Fibroblast of lung (primary cell): Measurements from ENCODE around the gene PLCL1. TPM values are rescaled to one million over a fixed set of nuclear protein-coding genes. Genes with fewer than 3 reads are reported as not detected.

Experiments used
- DNase-seq, 2 donors: peaks; one replicate each; pipeline versions ENCODE4 v3.0.0 to v3.0.0-alpha.2; 2010; ENCODE audit warnings: low read depth in 2 of 2
- H2AFZ ChIP-seq: 2 replicates; pipeline ENCODE4 v1.5.1; 2012; ENCODE audit warnings: low read length, control low read depth, inconsistent platforms
- H3K27ac ChIP-seq: 2 replicates; pipeline ENCODE4 v1.5.1; 2011; ENCODE audit warnings: low read length, control low read depth; ENCODE audit not compliant: insufficient read depth
- H3K27me3 ChIP-seq: 2 replicates; pipeline ENCODE4 v1.5.1; 2011; ENCODE audit warnings: mild to moderate bottlenecking, low read length; ENCODE audit not compliant: control insufficient read depth, insufficient read depth
- H3K36me3 ChIP-seq: 2 replicates; pipeline ENCODE4 v1.5.1; 2011; ENCODE audit warnings: low read length; ENCODE audit not compliant: control insufficient read depth, insufficient read depth
- H3K4me1 ChIP-seq: 2 replicates; pipeline ENCODE4 v1.5.1; 2011; ENCODE audit warnings: low read length; ENCODE audit not compliant: control insufficient read depth, insufficient read depth; ENCODE audit errors: extremely low read depth
- H3K4me2 ChIP-seq: 2 replicates; pipeline ENCODE4 v1.5.1; 2011; ENCODE audit warnings: low read length, control low read depth; ENCODE audit not compliant: insufficient read depth; ENCODE audit errors: extremely low read depth
- H3K4me3 ChIP-seq, 4 experiments: fragments of 200-600 bp in 1 of 4; sonication (generic) in 1 of 4; replicated peaks in 1 of 4; 2 replicates each; pipeline ENCODE4 v1.5.1; 2011 to 2016; ENCODE audit warnings: low read length in 4 of 4, low read depth in 3 of 4, mild to moderate bottlenecking in 3 of 4, control low read depth in 2 of 4, inconsistent platforms in 1 of 4, mixed read lengths in 1 of 4; ENCODE audit not compliant: insufficient read depth in 1 of 4; ENCODE audit errors: control extremely low read depth in 1 of 4
- H3K79me2 ChIP-seq: 2 replicates; pipeline ENCODE4 v1.5.1; 2012; ENCODE audit warnings: mild to moderate bottlenecking, low read length, inconsistent platforms; ENCODE audit not compliant: control insufficient read depth, insufficient read depth
- H3K9ac ChIP-seq: 2 replicates; pipeline ENCODE4 v1.5.1; 2011; ENCODE audit warnings: mild to moderate bottlenecking, low read length, control low read depth; ENCODE audit not compliant: insufficient read depth
- H3K9me3 ChIP-seq: 2 replicates; pipeline ENCODE4 v1.5.1; 2012; ENCODE audit warnings: low read depth, low read length; ENCODE audit not compliant: control insufficient read depth, insufficient read depth
- H4K20me1 ChIP-seq: 2 replicates; pipeline ENCODE4 v1.5.1; 2011; ENCODE audit warnings: low read length; ENCODE audit not compliant: control insufficient read depth, insufficient read depth; ENCODE audit errors: extremely low read depth
- EZH2 ChIP-seq: IDR thresholded peaks from 2 replicates; pipeline ENCODE4 v1.5.1; 2012; ENCODE audit warnings: low read length, control low read depth, mild to moderate bottlenecking; ENCODE audit errors: missing control alignments
- polyA plus RNA-seq, 2 donors: library from polyadenylated mRNA; depleted of rRNA in 1 of 2; stranded (reverse) in 1 of 2; unstranded in 1 of 2; fragments of >200 nt; gene quantifications; 2 replicates each; pipeline ENCODE4 v1.2.1, GENCODE V29; 2011 to 2012; ENCODE audit warnings: missing spikeins in 1 of 2
- total RNA-seq: library from RNA; depleted of rRNA; stranded (reverse); fragments of >200 nt; gene quantifications from 2 replicates; pipeline ENCODE4 v1.2.1, GENCODE V29; 2014
- TF ChIP-seq, protein P1 (sequence below), 2 donors: IDR thresholded peaks in 1 of 2; conservative IDR thresholded peaks in 1 of 2; 1 replicate in 1 of 2; 2 replicates in 1 of 2; pipeline ENCODE4 v1.5.1; 2011 to 2012; ENCODE audit warnings: low read length in 2 of 2, control low read depth in 1 of 2, inconsistent platforms in 1 of 2, low read depth in 1 of 2, mild to moderate bottlenecking in 1 of 2

The PLCL1 gene
- total and polyA plus RNA-seq, 2 donors (not counting 1 experiment from before 2014, with no cell fraction given): 0.48 to 0.83 TPM

DNA sequence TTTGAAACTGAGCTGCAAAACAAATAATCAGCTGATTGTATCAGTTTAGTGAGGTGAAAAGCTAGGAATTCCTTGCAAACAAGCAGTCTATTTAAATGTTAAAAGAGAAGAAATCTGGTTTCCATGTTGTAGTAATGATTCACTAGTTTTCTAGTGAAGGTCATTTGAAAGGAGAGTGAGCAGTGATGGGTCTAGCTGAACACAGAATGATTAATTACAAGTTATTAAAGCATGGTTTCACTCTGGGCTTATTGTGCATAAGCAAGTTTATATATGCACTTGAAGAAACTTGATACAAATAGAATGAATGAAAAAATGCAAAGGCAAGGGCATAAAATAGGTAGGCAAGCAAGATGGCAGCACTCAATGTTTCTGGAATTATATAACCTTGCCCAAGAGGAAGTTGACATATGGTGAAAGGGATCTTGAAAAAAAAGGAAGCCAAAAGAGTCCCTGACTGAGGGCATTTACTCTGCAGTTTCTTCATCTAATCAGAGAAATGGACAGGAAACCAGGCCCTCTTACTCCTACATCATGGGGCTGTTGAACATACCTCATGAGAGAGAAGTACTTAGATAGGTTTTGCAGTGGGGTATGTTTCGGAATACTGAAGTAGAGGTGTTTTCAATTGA lies 53.2 kb downstream of the PLCL1 start:
- Histone ChIP-seq H3K36me3 (no peaks in the 10 kb centered on the region), H3K4me2 (no peak overlapping the region), H2AFZ (no peak overlapping the region), H3K4me1 (no peaks in the 10 kb centered on the region), H3K27ac (no peak overlapping the region), H3K79me2 (no peaks in the 10 kb centered on the region), H3K9me3 (no peaks in the 10 kb centered on the region), H3K9ac (no peak overlapping the region), H4K20me1 (no peaks in the 10 kb centered on the region), H3K27me3 (no peaks in the 10 kb centered on the region), H3K4me3 (no peak overlapping the region)
- no peak for TF ChIP-seq EZH2
- TF ChIP-seq, protein P1, sequence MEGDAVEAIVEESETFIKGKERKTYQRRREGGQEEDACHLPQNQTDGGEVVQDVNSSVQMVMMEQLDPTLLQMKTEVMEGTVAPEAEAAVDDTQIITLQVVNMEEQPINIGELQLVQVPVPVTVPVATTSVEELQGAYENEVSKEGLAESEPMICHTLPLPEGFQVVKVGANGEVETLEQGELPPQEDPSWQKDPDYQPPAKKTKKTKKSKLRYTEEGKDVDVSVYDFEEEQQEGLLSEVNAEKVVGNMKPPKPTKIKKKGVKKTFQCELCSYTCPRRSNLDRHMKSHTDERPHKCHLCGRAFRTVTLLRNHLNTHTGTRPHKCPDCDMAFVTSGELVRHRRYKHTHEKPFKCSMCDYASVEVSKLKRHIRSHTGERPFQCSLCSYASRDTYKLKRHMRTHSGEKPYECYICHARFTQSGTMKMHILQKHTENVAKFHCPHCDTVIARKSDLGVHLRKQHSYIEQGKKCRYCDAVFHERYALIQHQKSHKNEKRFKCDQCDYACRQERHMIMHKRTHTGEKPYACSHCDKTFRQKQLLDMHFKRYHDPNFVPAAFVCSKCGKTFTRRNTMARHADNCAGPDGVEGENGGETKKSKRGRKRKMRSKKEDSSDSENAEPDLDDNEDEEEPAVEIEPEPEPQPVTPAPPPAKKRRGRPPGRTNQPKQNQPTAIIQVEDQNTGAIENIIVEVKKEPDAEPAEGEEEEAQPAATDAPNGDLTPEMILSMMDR (conservative IDR thresholded peaks at IDR 0.05 in 1 of 2, IDR thresholded peaks at IDR 0.05 in 1 of 2; ENCODE audit: low read depth in 1 of 2, low read length in 2 of 2): no peak
- peak in 1 of 2 donors; percentile 16 for DNase-seq

DNA sequence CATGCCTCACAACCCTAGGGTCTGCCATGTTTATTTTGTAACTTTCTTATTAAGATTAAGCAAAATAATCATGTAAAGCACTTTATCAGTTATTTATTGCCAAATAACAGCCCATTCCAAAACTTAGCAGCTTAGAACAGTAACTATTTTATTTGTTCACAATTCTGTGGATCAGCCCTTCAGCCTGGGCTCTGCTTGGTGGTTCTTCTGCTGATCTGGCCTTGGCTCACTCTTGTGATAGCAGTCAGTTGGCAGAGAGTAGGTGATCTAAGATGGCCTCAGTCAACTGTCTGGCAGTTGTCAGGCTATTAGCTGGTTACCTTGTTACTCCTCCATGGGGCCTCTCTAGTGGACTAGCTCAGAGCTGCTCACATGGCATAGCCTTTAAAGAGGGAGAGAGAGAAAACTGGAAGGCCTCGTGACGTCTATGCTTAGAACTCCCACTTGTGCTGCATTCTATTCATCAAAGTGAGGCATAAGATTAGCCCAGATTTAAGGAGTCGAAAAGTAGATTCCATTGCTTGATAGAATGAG lies 54.3 kb downstream of the PLCL1 start:
- Histone ChIP-seq H3K4me2 (no peak overlapping the region), H4K20me1 (no peaks in the 10 kb centered on the region), H3K36me3 (no peaks in the 10 kb centered on the region), H2AFZ (no peak overlapping the region), H3K9me3 (no peaks in the 10 kb centered on the region), H3K27ac (no peak overlapping the region), H3K79me2 (no peaks in the 10 kb centered on the region), H3K27me3 (no peaks in the 10 kb centered on the region), H3K4me3 (no peak overlapping the region), H3K9ac (no peak overlapping the region), H3K4me1 (no peaks in the 10 kb centered on the region)
- DNase-seq: no peak
- no peak for TF ChIP-seq EZH2
- TF ChIP-seq, protein P1 (conservative IDR thresholded peaks at IDR 0.05 in 1 of 2, IDR thresholded peaks at IDR 0.05 in 1 of 2; ENCODE audit: low read depth in 1 of 2, low read length in 2 of 2): no peak

- Histone ChIP-seq H3K27ac (no peak overlapping the region), H3K4me2 (no peak overlapping the region)
These were observed 58.0 kb downstream of the PLCL1 start for GRCh38 chr2:197862246-197862955.

More at GRCh38 chr2:197862246-197862955, 58.0 kb downstream of the PLCL1 start:
- Histone ChIP-seq H3K9ac (no peak overlapping the region), H4K20me1 (no peaks in the 10 kb centered on the region), H3K4me3 (no peak overlapping the region), H3K4me1 (no peaks in the 10 kb centered on the region), H3K36me3 (no peaks in the 10 kb centered on the region), H3K79me2 (no peaks in the 10 kb centered on the region), H3K27me3 (no peaks in the 10 kb centered on the region), H2AFZ (no peak overlapping the region), H3K9me3 (no peaks in the 10 kb centered on the region)
- peak in 1 of 2 donors; percentile 27 for DNase-seq
- TF ChIP-seq, protein P1 (conservative IDR thresholded peaks at IDR 0.05 in 1 of 2, IDR thresholded peaks at IDR 0.05 in 1 of 2; ENCODE audit: low read depth in 1 of 2, low read length in 2 of 2): no peak
- no peak for TF ChIP-seq EZH2
